ENCODE results near the gene RGS6.

Gene RGS6

DNA sequence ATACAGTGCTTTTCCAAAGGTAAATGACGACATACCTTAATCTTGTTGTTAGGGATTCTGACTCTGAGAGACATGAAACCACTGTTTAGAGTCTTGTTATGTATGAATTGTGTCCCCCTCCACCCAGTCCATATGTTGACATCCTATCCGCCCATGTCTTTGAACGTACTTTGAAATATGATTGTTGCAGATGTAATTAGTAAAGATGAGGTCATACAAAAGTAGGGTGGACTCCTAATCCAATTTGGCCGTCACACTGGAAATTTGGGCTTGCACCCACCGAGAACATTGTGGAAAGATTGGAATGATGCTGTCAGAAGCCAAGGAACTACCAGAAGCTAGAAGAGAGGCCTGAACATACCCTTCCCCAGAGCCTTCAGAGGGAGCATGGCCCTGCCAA lies 62.2 kb downstream of the RGS6 start:
- DNase-seq (ENCODE audit: low read depth in 2 of 2): no peak
- H3K4me3 ChIP-seq (replicated peaks in 1 of 2; ENCODE audit: low read depth in 2 of 2, low read length in 2 of 2): no peak overlapping the region
- TF ChIP-seq, protein P1, sequence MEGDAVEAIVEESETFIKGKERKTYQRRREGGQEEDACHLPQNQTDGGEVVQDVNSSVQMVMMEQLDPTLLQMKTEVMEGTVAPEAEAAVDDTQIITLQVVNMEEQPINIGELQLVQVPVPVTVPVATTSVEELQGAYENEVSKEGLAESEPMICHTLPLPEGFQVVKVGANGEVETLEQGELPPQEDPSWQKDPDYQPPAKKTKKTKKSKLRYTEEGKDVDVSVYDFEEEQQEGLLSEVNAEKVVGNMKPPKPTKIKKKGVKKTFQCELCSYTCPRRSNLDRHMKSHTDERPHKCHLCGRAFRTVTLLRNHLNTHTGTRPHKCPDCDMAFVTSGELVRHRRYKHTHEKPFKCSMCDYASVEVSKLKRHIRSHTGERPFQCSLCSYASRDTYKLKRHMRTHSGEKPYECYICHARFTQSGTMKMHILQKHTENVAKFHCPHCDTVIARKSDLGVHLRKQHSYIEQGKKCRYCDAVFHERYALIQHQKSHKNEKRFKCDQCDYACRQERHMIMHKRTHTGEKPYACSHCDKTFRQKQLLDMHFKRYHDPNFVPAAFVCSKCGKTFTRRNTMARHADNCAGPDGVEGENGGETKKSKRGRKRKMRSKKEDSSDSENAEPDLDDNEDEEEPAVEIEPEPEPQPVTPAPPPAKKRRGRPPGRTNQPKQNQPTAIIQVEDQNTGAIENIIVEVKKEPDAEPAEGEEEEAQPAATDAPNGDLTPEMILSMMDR (IDR thresholded peaks at IDR 0.05; ENCODE audit: low read depth, low read length): no peak

DNA sequence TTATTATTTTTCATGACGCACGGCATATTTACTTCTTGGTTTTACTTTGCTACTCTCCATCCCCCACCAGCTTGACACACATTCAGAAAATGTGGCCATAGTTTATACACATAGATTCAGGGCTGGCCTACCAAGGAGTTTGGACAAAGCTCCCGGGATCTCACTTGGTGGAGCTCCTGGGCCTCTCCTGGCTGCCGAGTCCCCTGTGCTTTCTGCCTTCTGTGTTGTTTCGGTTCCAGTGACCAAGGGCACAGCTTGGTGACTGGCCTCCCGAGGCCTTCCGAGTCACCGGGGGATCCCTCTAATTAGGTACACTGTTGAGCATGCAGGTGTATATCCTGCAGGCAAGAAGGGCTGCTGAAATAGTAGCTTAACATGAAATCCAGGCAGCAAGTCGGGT lies 63.5 kb downstream of the RGS6 start:
- DNase-seq (ENCODE audit: low read depth in 2 of 2): no peak
- H3K4me3 ChIP-seq (replicated peaks in 1 of 2; ENCODE audit: low read depth in 2 of 2, low read length in 2 of 2): no peak overlapping the region
- TF ChIP-seq, protein P1 (IDR thresholded peaks at IDR 0.05; ENCODE audit: low read depth, low read length): no peak

DNA sequence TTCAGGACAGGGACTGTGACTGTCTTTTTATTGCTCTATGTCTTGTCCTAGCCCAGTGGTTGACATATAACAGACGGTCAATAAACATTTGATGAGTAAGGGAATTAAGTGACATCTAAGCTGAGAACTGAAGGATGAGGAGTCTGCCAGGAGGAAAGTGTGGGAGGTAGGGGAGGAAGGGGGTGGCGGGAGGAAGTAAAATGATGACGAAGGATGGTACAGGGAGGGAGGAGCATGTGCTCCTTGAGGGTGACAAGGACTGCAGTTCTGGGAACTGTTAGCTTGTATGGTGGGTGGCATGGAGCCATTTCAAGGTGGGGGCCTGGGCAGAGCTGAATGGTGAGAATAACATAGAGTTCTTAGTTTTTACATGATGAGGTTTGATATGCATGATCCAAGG lies 64.4 kb downstream of the RGS6 start:
- H3K4me3 ChIP-seq (replicated peaks in 1 of 2; ENCODE audit: low read depth in 2 of 2, low read length in 2 of 2): no peak overlapping the region
- DNase-seq (ENCODE audit: low read depth in 2 of 2): no peak

DNA sequence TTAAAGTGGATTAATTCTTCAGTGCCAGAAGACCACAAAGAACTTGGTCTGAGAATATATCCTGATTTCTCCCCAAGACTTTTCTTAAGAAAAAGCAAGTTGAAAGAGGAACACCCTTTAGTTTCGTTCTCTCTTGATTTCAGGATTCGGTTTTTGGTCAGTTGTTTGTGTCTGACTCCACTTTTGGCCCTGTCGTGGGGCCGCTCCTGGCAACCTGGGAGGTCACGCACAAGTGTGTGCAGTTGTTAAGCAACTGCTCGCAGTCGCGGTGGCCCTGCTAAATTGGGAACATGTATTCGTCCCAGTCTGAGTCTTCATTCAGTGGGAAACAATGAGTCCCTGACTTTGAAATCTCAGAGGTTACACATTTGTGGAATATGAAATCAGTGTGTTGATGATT lies 68.7 kb downstream of the RGS6 start:
- DNase-seq (ENCODE audit: low read depth in 2 of 2): no peak
- TF ChIP-seq, protein P1 (IDR thresholded peaks at IDR 0.05; ENCODE audit: low read depth, low read length): no peak
- H3K4me3 ChIP-seq (replicated peaks in 1 of 2; ENCODE audit: low read depth in 2 of 2, low read length in 2 of 2): no peak overlapping the region

More for the DNA sequence above, 64.4 kb downstream of the RGS6 start:
- TF ChIP-seq, protein P1 (IDR thresholded peaks at IDR 0.05; ENCODE audit: low read depth, low read length): no peak

DNA sequence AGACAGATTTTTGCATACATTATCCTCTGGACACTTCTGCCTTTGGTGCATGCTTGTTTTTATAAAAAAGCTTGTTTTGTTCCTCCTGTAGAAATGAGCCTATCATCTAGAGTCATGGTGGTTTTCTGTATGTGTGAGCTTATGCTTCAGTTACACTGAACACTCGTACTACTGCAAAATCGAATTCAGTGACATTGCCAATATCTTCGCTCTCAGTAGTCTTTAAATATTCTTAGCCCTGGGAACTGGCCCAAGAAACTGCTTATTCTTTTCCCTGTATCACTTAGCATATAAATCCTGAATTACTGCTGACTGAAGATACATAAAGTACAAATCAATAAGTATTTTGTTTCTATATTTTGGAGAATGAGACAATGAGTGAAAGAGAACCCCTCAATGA lies 70.5 kb downstream of the RGS6 start:
- TF ChIP-seq, protein P1 (IDR thresholded peaks at IDR 0.05; ENCODE audit: low read depth, low read length): no peak
- no peak overlapping the region for H3K4me3 ChIP-seq (replicated peaks in 1 of 2; ENCODE audit: low read depth in 2 of 2, low read length in 2 of 2)
- DNase-seq (ENCODE audit: low read depth in 2 of 2): no peak

DNA sequence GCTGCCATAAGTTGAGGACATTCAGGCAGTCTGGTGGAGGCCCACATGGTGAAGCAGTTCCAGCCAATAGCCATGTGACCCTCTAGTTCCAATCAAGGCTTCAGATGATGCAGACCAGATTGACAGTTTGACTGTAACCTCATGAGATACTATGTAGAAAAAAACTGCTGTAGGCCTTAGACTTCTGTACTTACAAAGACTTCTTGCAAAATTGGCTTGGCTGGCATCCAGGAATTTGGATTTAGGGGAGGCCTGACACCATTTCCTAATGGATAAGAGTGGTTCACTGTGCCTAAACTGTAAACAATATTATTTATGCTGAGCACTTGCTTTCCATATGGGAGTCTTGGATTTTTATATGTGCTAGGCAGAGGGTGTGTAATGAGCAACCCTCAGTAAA lies 76.4 kb downstream of the RGS6 start:
- no peak overlapping the region for H3K4me3 ChIP-seq (replicated peaks in 1 of 2; ENCODE audit: low read depth in 2 of 2, low read length in 2 of 2)
- TF ChIP-seq, protein P1 (IDR thresholded peaks at IDR 0.05; ENCODE audit: low read depth, low read length): no peak

DNA sequence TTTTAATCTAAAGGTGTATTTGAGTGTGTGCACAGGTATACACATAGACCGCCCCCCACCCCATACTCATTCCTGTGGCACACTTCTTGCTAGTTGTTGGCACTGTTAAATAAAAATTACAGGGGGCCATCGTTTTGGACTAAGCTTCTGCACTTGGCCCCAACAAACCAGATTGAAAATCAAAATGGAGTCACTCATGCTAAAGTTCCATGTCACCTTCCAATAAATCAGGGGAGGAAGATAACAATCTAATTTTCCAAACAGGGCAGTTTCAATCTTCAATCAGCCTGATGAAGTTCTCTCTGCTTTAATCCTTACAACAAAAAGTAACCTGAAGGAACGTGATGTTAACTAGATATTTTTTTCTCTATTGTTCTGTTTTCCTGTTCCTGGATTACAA lies 78.2 kb downstream of the RGS6 start:
- no peak for DNase-seq (ENCODE audit: low read depth in 2 of 2)
- H3K4me3 ChIP-seq (replicated peaks in 1 of 2; ENCODE audit: low read depth in 2 of 2, low read length in 2 of 2): no peak overlapping the region
- TF ChIP-seq, protein P1 (IDR thresholded peaks at IDR 0.05; ENCODE audit: low read depth, low read length): no peak

More for the DNA sequence above, 76.4 kb downstream of the RGS6 start:
- DNase-seq (ENCODE audit: low read depth in 2 of 2): no peak
